GM21717 (cell line): ENCODE measurements around the gene SLC38A3.

Experiments used
- ATAC-seq: cut with Tn5 transposase; IDR thresholded peaks from one replicate; pipeline ENCODE4 v1.9.1; 2021; ENCODE audit warnings: mild to moderate bottlenecking, moderate library complexity; ENCODE audit not compliant: unreplicated experiment

SLC38A3 gene

DNA sequence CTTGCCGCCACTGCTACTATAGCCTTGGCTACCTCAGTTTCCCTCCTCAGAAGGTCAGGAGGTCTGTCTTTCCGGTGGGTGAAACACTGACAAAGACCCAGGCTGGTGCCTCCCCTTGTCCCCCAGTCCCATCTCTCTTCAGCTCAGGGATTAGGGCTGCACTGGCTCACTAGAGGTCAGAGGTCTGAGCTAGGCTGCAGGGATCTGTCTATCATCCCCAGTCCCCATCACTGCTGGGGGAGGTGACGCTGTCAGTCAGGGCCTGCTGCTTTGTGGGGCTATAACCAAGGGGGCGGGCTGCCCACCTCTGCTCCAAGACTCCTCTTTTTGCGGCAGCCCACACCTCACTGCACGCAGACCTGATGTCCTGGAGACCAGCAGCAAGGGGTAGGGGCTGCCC, 36.3 kb upstream of the SLC38A3 start:
- ATAC-seq = no peak

GRCh38 chr3:50169232-50169832, 35.7 kb upstream of the SLC38A3 start:
- ATAC-seq = no peak

DNA sequence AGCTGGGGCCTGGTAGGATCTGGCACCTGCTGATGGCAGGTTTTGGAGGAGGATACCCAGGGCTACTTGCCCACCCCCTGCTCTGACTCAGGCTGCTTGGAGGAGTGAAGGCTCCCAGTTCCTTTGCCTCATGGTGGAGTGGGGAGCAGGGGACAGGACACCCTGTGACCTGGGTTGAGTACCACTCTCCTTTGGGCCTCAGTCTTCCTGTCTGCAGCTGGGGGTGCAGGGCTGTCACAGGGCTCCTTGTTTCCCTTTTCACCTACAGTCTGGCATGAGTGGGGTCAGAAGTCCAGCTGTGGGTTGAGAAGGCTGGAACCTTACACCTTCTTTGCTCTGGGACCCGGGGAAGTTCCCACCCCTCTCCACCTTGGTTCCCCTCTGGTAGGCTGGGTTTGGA, 35.2 kb upstream of the SLC38A3 start:
- no peak for ATAC-seq

DNA sequence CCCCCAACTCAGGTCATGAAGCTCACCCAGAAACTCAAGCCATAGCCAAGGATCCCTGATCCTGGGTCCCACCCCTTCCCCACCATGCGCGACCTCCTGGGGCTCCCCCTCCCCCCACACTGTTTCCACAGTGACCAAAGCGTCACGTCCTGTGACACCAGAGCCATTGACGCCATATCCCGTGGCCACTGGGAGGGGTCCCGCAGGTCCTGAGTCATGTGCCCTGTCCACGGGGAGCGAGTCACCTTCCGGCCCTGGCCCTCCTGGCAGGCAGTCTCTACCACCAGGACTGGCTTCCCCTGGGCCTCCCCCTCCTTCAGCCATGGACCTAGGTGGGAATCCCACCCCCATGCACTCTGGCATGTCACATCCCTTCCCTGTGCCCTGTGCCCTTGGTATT, 34.4 kb upstream of the SLC38A3 start:
- ATAC-seq = no peak

- ATAC-seq = no peak
These were observed 33.4 kb upstream of the SLC38A3 start for GRCh38 chr3:50171540-50172301.

GRCh38 chr3:50172626-50173220, 32.3 kb upstream of the SLC38A3 start:
- ATAC-seq = no peak

- no peak for ATAC-seq
These were observed 31.2 kb upstream of the SLC38A3 start for GRCh38 chr3:50173685-50174516.

GRCh38 chr3:50174517-50174895, 30.6 kb upstream of the SLC38A3 start:
- ATAC-seq = no peak

DNA sequence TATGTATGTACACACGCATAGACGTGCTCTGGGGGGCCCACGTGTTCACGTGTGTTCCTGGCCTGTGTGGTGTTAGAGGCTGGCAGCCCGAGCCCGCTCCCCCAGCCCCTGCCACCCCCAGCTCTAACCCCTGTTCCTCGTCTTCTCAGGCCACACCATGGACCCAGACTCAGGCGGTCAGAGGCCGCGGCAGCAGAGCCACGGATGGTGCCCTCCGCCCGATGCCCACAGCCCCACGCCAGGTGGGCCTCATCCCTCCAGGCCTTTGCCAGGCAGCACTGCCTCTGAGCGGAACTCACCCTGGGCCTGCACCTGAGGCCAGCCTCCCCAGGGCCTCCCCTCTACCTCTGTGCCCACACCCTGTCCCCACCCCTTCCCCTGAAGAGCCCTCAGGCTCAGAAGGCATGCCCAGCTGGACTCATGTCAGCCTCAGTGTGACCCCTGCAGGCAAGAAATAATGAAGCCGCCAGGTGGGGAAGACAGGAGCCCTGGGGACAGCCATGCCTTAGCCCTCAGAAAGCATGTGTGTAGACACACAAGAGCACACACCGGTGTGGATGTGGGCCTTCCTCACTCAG, 30.0 kb upstream of the SLC38A3 start:
- no peak for ATAC-seq

- no peak for ATAC-seq
These were observed 27.7 kb upstream of the SLC38A3 start for GRCh38 chr3:50177346-50177745.

DNA sequence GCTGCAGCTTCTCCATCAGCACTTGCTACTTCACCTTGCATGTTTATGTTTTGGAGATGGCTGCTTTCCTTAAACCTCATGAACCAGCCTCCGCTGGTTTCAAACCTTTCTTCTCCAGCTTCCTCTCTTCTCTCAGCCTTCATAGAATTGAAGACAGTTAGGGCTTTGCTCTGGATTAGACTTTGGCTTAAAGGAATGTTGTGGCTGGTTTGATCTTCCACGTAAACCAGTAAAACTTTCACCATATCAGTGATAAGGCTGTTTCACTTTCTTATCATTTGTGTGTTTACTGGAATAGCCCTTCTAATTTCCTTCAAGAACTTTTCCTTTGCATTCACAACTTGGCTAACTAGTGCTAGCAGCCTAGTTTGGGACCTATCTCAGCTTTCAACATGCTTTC, 25.4 kb upstream of the SLC38A3 start:
- no peak for ATAC-seq

- no peak for ATAC-seq
These were observed 23.1 kb upstream of the SLC38A3 start for GRCh38 chr3:50181985-50182384.

GRCh38 chr3:50182533-50183099, 22.5 kb upstream of the SLC38A3 start:
- no peak for ATAC-seq

GRCh38 chr3:50183755-50184154, 21.3 kb upstream of the SLC38A3 start:
- no peak for ATAC-seq

- no peak for ATAC-seq
These were observed 20.7 kb upstream of the SLC38A3 start for GRCh38 chr3:50184242-50184978.

DNA sequence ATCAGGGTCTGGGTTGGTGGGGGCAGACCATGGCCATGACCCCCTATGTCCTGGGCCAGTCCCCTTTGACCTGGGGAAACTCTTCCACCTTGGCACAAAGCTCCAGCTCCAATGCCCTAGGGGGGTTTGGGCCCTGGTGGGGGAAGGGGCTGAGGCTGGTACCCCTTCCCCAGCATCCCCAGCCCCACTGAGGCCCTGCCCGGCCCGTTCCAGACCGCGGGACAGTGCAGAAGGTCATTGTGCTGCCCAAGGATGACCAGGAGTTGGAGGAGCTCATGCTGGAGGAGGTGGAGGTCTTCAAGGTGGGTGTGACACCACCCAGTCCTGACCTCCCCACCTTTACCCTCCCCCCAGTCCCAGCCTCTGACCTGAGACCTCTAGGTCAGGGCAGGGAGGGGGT, 19.8 kb upstream of the SLC38A3 start:
- ATAC-seq = no peak

GRCh38 chr3:50186096-50186495, 19.0 kb upstream of the SLC38A3 start:
- no peak for ATAC-seq

DNA sequence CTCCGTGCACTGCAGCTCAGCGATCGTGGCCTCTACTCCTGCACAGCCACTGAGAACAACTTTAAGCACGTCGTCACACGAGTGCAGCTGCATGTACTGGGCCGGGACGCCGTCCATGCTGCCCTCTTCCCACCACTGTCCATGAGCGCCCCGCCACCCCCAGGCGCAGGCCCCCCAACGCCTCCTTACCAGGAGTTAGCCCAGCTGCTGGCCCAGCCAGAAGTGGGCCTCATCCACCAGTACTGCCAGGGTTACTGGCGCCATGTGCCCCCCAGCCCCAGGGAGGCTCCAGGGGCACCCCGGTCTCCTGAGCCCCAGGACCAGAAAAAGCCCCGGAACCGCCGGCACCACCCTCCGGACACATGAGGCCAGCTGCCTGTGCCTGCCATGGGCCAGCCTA, 17.3 kb upstream of the SLC38A3 start:
- ATAC-seq = no peak

- no peak for ATAC-seq
These were observed 15.8 kb upstream of the SLC38A3 start for GRCh38 chr3:50189274-50189673.

DNA sequence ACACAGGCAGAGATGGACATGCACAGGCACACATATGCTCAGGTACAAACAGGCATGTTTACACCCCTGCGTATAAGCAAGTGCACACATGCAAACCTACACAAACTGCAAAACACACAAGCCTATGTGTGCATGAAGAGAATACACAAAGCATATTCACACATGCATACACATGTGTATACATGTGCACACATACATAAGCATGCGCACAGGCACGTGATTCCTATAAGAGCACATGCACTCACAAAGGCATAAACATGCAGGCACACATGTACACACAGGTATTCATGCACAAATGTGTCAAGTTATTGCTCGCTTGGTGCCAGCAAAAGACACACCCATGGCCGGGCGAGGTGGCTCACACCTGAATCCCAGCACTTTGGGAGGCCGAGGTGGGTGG, 15.1 kb upstream of the SLC38A3 start:
- no peak for ATAC-seq
